HUES48 (cell line): Measurements from ENCODE around the gene RRP36.

ENCODE experiments used
- H3K27ac ChIP-seq: one replicate; pipeline ENCODE4 v1.7.0; 2013; ENCODE audit warnings: low read depth, low read length, inconsistent platforms
- H3K27me3 ChIP-seq: 2 replicates; pipeline ENCODE4 v1.6.1; 2013; ENCODE audit warnings: mild to moderate bottlenecking, low read length; ENCODE audit not compliant: control insufficient read depth, insufficient read depth
- H3K36me3 ChIP-seq: 2 replicates; pipeline ENCODE4 v1.6.1; 2013; ENCODE audit warnings: low read length; ENCODE audit not compliant: control insufficient read depth, insufficient read depth
- H3K4me1 ChIP-seq: 2 replicates; pipeline ENCODE4 v1.6.1; 2013; ENCODE audit warnings: mild to moderate bottlenecking, low read length; ENCODE audit not compliant: control insufficient read depth, insufficient read depth
- H3K4me3 ChIP-seq: 2 replicates; pipeline ENCODE4 v1.5.1; 2013; ENCODE audit warnings: mild to moderate bottlenecking, low read depth, low read length
- H3K9ac ChIP-seq: 2 replicates; pipeline ENCODE4 v1.6.1; 2013; ENCODE audit warnings: mild to moderate bottlenecking, low read depth, low read length, moderate library complexity
- H3K9me3 ChIP-seq: 2 replicates; pipeline ENCODE4 v1.6.1; 2013; ENCODE audit warnings: low read length; ENCODE audit not compliant: control insufficient read depth, insufficient read depth

RRP36 gene

DNA sequence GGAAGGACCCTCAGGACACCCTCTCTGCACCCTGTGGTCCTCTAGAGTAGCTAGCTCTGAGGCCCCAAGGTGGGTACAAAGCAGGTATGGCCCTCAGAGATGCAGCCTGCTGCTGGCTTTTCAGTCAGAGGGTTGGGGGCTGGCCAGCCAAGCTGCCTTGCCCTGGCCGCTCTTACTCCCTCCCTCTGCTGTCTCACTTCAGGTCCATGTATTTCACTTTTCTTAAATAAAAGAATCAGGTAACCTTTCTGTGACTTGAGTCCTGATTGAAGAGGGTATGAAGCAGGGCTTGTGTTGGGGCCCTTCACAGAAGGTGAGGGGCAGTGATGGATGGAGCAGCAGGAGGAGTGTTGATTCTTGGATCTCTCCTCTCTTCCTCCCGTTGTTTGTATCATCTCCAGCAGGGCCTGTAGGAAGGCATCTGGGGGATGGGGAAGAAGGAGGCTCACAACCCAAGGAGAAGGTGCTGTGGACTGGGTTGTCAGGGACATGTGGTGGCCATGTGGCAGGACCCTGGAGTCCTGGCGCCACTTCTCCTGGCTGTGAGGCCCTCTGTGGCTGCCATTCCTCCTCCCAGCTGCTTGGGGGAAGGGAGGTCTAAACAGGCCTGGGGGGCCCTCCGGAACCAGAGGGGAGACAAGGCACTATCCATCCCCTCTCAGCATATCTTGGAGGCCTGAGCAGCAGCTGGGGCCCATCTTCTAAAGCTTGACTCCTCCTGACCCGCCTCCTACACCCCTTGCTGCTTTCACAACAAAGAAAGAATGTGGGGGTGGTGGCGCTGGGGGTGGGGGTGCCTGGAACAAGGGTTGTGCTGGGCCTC lies 53.6 kb downstream of the RRP36 start:
- H3K9ac ChIP-seq, result no peak overlapping the region
- H3K27ac ChIP-seq, result peak overlapping the region; percentile 86

GRCh38 chr6:43075670-43076463 lies 54.4 kb downstream of the RRP36 start, which contains the start of gene PTK7:
Gene PTK7 (plus strand): TSS chr6:43076314. CDS start chr6:43076489, 175 bp downstream.
- peak within 1 kb of the TSS; percentile 86 for H3K9ac ChIP-seq
- H3K36me3 ChIP-seq, result peaks cover 17% of the 10 kb centered on the region
- no peaks in the 10 kb centered on the region for H3K27me3 ChIP-seq
- peaks cover 28% of the 10 kb centered on the region for H3K4me1 ChIP-seq
- peak within 1 kb of the TSS; percentile 95 for H3K4me3 ChIP-seq
- peak within 1 kb of the TSS; percentile 86 for H3K27ac ChIP-seq
- no peaks in the 10 kb centered on the region for H3K9me3 ChIP-seq

More for the DNA sequence above, 53.6 kb downstream of the RRP36 start:
- Histone ChIP-seq H3K9me3 (no peaks in the 10 kb centered on the region), H3K4me1 (peaks cover 33% of the 10 kb centered on the region), H3K36me3 (peaks cover 19% of the 10 kb centered on the region), H3K27me3 (no peaks in the 10 kb centered on the region), H3K4me3 (peak overlapping the region; percentile 63)

GRCh38 chr6:43076464-43077332 lies 55.3 kb downstream of the RRP36 start:
- Histone ChIP-seq H3K9me3 (no peaks in the 10 kb centered on the region), H3K27ac (peak overlapping the region; percentile 79), H3K4me1 (peaks cover 28% of the 10 kb centered on the region), H3K36me3 (peaks cover 17% of the 10 kb centered on the region), H3K4me3 (peak overlapping the region; percentile 95), H3K27me3 (no peaks in the 10 kb centered on the region), H3K9ac (peak overlapping the region; percentile 86)

DNA sequence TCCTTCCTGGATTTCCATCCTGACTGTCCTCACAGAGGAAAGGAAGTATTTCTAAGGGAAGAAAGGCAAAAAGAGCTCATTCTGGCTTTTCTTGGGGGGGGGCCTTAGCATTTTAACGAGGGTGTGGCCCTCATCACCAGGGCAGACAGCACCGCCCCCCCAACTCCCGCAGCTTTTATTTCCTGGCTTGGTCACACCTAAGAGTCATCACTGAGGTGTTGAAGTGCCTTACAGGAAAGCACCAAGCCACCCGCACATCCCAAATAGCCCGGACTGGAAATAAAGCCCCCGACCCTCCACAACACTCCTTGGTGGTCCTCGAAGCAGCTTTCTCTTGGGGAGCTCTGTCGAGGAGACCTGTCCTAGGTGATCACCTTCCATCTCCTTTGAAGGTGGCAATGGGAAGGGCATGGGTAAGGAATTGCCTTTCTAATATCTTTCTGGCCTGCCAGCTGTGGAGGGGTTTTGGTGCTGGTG lies 55.9 kb downstream of the RRP36 start:
- Histone ChIP-seq H3K27ac (peak overlapping the region; percentile 79), H3K9me3 (no peaks in the 10 kb centered on the region), H3K27me3 (no peaks in the 10 kb centered on the region), H3K36me3 (peaks cover 15% of the 10 kb centered on the region), H3K4me1 (peaks cover 28% of the 10 kb centered on the region), H3K4me3 (peak overlapping the region; percentile 95), H3K9ac (peak overlapping the region; percentile 86)

DNA sequence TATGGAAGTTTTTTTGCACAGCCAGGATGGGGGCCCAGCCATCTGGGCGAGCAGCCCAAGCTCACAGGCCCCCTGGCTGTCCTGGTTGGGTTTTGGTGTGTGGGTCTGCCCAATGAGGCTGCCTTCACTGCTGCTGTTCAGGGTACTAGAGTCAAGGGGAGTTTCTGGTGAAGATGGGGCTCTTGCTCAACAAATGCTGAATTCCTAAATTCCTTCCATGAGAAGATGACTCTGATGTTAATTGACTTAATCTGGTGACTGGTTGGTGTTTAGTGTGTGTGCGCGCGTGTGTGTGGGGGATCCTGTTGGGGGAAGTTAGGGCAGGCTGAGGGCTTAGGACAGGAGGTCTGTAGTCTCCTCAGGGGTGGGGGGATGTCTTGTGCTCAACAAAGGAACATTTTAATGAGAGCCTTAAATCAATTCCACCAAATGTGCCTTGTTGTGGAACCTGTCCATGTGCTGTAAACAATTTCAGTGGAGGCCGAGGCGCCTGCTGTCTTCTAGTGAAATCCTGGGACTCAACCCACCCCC lies 56.6 kb downstream of the RRP36 start:
- Histone ChIP-seq H3K36me3 (peaks cover 8% of the 10 kb centered on the region), H3K4me3 (peak overlapping the region; percentile 95)

DNA sequence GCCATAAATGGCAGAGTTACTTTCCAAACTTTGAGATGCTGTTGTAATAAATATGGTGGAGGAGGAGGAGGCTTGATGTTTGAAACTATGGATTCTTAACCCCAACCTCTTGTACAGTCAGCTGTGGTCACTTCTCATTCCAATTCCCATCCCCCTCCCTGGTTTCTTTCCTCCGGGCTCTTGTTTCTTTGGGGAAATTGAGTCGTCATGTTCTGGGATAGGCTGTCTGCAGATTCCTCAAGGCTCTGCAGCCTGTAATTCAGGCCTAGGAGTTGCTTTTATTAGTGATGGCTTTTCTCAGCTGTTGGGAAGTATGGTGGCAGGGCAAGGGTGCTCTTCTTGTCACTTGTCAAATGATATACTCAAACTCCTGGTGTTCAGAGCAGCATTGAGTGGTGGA lies 57.3 kb downstream of the RRP36 start:
- Histone ChIP-seq H3K4me3 (no peak overlapping the region; the same call in 1 of the 2 replicates), H3K27me3 (no peaks in the 10 kb centered on the region), H3K27ac (no peak overlapping the region), H3K4me1 (peaks cover 37% of the 10 kb centered on the region), H3K9me3 (no peaks in the 10 kb centered on the region), H3K9ac (no peak overlapping the region), H3K36me3 (peaks cover 7% of the 10 kb centered on the region; the same call in 1 of the 2 replicates)

More for the DNA sequence above, 56.6 kb downstream of the RRP36 start:
- H3K27me3 ChIP-seq, result no peaks in the 10 kb centered on the region
- H3K27ac ChIP-seq, result peak overlapping the region; percentile 79
- no peak overlapping the region for H3K9ac ChIP-seq
- H3K9me3 ChIP-seq, result no peaks in the 10 kb centered on the region
- H3K4me1 ChIP-seq, result peaks cover 30% of the 10 kb centered on the region
